GM12878 (cell line): ENCODE measurements around the gene RNF13.

Experiments used
- CBFB ChIP-seq: IDR thresholded peaks from 2 replicates; pipeline ENCODE4 v1.6.1; 2016; ENCODE audit warnings: antibody characterized with exemption, low read depth
- CTCF ChIP-seq, 3 experiments: IDR thresholded peaks in 2 of 3; conservative IDR thresholded peaks in 1 of 3; 2 replicates each; pipeline ENCODE4 v1.5.1; 2011; ENCODE audit warnings: low read depth in 3 of 3, low read length in 3 of 3, mild to moderate bottlenecking in 3 of 3, control low read depth in 2 of 3, moderate library complexity in 2 of 3, inconsistent platforms in 1 of 3, mixed read lengths in 1 of 3; ENCODE audit not compliant: control insufficient read depth in 2 of 3, insufficient read depth in 1 of 3; ENCODE audit errors: extremely low read depth in 1 of 3
- EGR1 ChIP-seq, 2 experiments: IDR thresholded peaks; 1 replicate in 1 of 2; 2 replicates in 1 of 2; pipeline ENCODE4 v1.6.1; 2011 to 2012; ENCODE audit warnings: low read depth in 2 of 2, low read length in 2 of 2, borderline replicate concordance in 1 of 2, mild to moderate bottlenecking in 1 of 2, moderate library complexity in 1 of 2
- NR2C2 ChIP-seq: IDR thresholded peaks from 2 replicates; pipeline ENCODE4 v1.6.1; 2011; ENCODE audit warnings: borderline replicate concordance, low read depth; ENCODE audit not compliant: control insufficient read depth, insufficient read length
- NRF1 ChIP-seq: conservative IDR thresholded peaks from 2 replicates; pipeline ENCODE4 v1.6.1; 2011; ENCODE audit warnings: mild to moderate bottlenecking, low read depth, low read length, improper control_type of control experiment
- TARDBP ChIP-seq: IDR thresholded peaks from 2 replicates; pipeline ENCODE4 v1.6.1; 2016; ENCODE audit warnings: borderline replicate concordance

- no peak for TF ChIP-seq NRF1
- TF ChIP-seq EGR1 (IDR thresholded peaks at IDR 0.05; ENCODE audit: borderline replicate concordance in 1 of 2, low read depth in 2 of 2, low read length in 2 of 2) = no peak
- TF ChIP-seq CBFB = no peak
- no peak for TF ChIP-seq NR2C2
- TF ChIP-seq TARDBP = no peak
- peak in 1 of 3 experiments; percentile 22; a peak in 1 of 6 replicates for TF ChIP-seq CTCF (IDR thresholded peaks at IDR 0.05 in 2 of 3, conservative IDR thresholded peaks at IDR 0.05 in 1 of 3; ENCODE audit: control insufficient read depth in 2 of 3, extremely low read depth in 1 of 3, insufficient read depth in 1 of 3, low read depth in 3 of 3, low read length in 3 of 3)
Measured at GRCh38 chr3:149902498-149903139, 89.6 kb downstream of the RNF13 start.
